Caco-2 (cell line): ENCODE results near the gene SLC17A9. TPM values are rescaled to one million over a fixed set of nuclear protein-coding genes. Genes with fewer than 3 reads are reported as not detected.

ENCODE experiments used
- BruUV-seq: library from RNA; stranded (reverse); fragments of 400-500 nt; replicated peaks from 2 replicates; lab custom pipeline; 2021; lab: Mats Ljungman, UMichigan
- CTCF ChIA-PET: fragments of 300-600 bp; sonication (Branson Sonifier 250); formaldehyde crosslinking; loops from one replicate; lab custom pipeline; 2022; ENCODE audit warnings: antibody characterized with exemption; lab: Charles Lee
- POLR2A ChIA-PET: fragments of 300-600 bp; sonication (Branson Sonifier 250); formaldehyde crosslinking; loops from one replicate; lab custom pipeline; 2022; ENCODE audit warnings: antibody characterized with exemption; lab: Charles Lee
- DNase-seq, 2 experiments: peaks; one replicate each; pipeline versions ENCODE4 v3.0.0 to v3.0.0-alpha.2; 2020 to 2022
- H3K27me3 ChIP-seq: replicated peaks from 2 replicates; pipeline ENCODE4 v1.6.0; 2011; ENCODE audit warnings: low read length; ENCODE audit not compliant: control insufficient read depth, insufficient read depth
- H3K36me3 ChIP-seq: 2 replicates; pipeline ENCODE4 v1.5.1; 2011; ENCODE audit warnings: low read length; ENCODE audit not compliant: control insufficient read depth, insufficient read depth
- H3K4me1 ChIP-seq: fragments of 250-450 bp; sonication (Bioruptor Pico); 2 replicates; pipeline ENCODE4 v1.5.1; 2020; ENCODE audit warnings: mild to moderate bottlenecking
- H3K4me3 ChIP-seq: 2 replicates; pipeline ENCODE4 v1.5.1; 2011; ENCODE audit warnings: low read depth, mild to moderate bottlenecking, control low read depth, low read length
- H3K9me3 ChIP-seq: fragments of 250-450 bp; sonication (Bioruptor Pico); 2 replicates; pipeline ENCODE4 v1.5.1; 2020; ENCODE audit warnings: mild to moderate bottlenecking, moderate library complexity
- H3K27ac Mint-ChIP-seq: one replicate; pipeline ENCODE4 v1.8.0; 2022; ENCODE audit warnings: mixed read lengths; ENCODE audit not compliant: unreplicated experiment
- H3K27me3 Mint-ChIP-seq: one replicate; pipeline ENCODE4 v1.8.0; 2022; ENCODE audit warnings: mixed read lengths; ENCODE audit not compliant: insufficient read depth, unreplicated experiment
- H3K36me3 Mint-ChIP-seq: one replicate; pipeline ENCODE4 v1.8.0; 2022; ENCODE audit warnings: mild to moderate bottlenecking, mixed read lengths; ENCODE audit not compliant: insufficient read depth, unreplicated experiment
- H3K4me1 Mint-ChIP-seq: one replicate; pipeline ENCODE4 v1.8.0; 2022; ENCODE audit warnings: low read depth, mixed read lengths; ENCODE audit not compliant: unreplicated experiment
- H3K4me3 Mint-ChIP-seq: one replicate; pipeline ENCODE4 v1.8.0; 2022; ENCODE audit warnings: mild to moderate bottlenecking, moderate library complexity, mixed read lengths; ENCODE audit not compliant: unreplicated experiment
- H3K9me3 Mint-ChIP-seq: one replicate; pipeline ENCODE4 v1.8.0; 2022; ENCODE audit warnings: mixed read lengths; ENCODE audit not compliant: unreplicated experiment
- CTCF ChIP-seq, 2 experiments: fragments of 200-600 bp in 1 of 2; IDR thresholded peaks; 1 replicate in 1 of 2; 2 replicates in 1 of 2; pipeline versions ENCODE4 v1.5.1 to v1.8.0; 2011 to 2022; ENCODE audit warnings: antibody characterized with exemption in 1 of 2, control low read depth in 1 of 2, inconsistent platforms in 1 of 2, low read depth in 1 of 2, low read length in 1 of 2, mild to moderate bottlenecking in 1 of 2, moderate library complexity in 1 of 2; ENCODE audit not compliant: insufficient read depth in 1 of 2, severe bottlenecking in 1 of 2, unreplicated experiment in 1 of 2
- intact Hi-C: fragments of 100-400 bp; cut with micrococcal nuclease; formaldehyde crosslinking; loops from one replicate; pipeline ENCODE4 v1.10.0; 2022; ENCODE audit not compliant: unreplicated experiment
- total RNA-seq: library from RNA; stranded (reverse); gene quantifications from 2 replicates; pipeline ENCODE4 v1.2.3, GENCODE V29; 2022

The SLC17A9 gene
- total RNA-seq, 1 experiment from 2014 or later: 64.7 TPM

- no peak overlapping the region for H3K27ac Mint-ChIP-seq
- ChIA-PET CTCF (interaction anchor here (0.8 kb wide), 2 partner anchors 9 to 46 kb away, joined by 3 read pairs; no protein-coding TSS in a partner anchor), POLR2A (no interaction called here)
- no peak overlapping the region for H3K4me3 Mint-ChIP-seq
- no peaks in the 10 kb centered on the region for H3K9me3 Mint-ChIP-seq
- Histone ChIP-seq H3K4me3 (no peak overlapping the region), H3K9me3 (no peaks in the 10 kb centered on the region), H3K4me1 (no peaks in the 10 kb centered on the region), H3K36me3 (peaks cover 23% of the 10 kb centered on the region), H3K27me3 (no peaks in the 10 kb centered on the region)
- H3K4me1 Mint-ChIP-seq: no peaks in the 10 kb centered on the region
- intact Hi-C loops: no loop called here
- peaks cover 52% of the 10 kb centered on the region for H3K36me3 Mint-ChIP-seq
- DNase-seq: no peak
- no peaks in the 10 kb centered on the region for H3K27me3 Mint-ChIP-seq
- no peak for TF ChIP-seq CTCF (IDR thresholded peaks at IDR 0.05; ENCODE audit: insufficient read depth in 1 of 2, low read depth in 1 of 2, low read length in 1 of 2, severe bottlenecking in 1 of 2, unreplicated experiment in 1 of 2)
- no TSS peak for BruUV-seq
Observed at GRCh38 chr20:62962891-62963613, 10.5 kb downstream of the SLC17A9 start.

GRCh38 chr20:62963614-62964397 is 11.3 kb downstream of the SLC17A9 start:
- H3K4me3 ChIP-seq: no peak overlapping the region
- peaks cover 19% of the 10 kb centered on the region for H3K36me3 ChIP-seq
- ChIA-PET CTCF (interaction anchor here (0.8 to 1.2 kb wide), 2 partner anchors 9 to 45 kb away, joined by 3 to 5 read pairs; no protein-coding TSS in a partner anchor), POLR2A (no interaction called here)
- H3K27ac Mint-ChIP-seq: no peak overlapping the region
- no peaks in the 10 kb centered on the region for H3K9me3 Mint-ChIP-seq
- BruUV-seq: no TSS peak
- intact Hi-C loops: no loop called here
- H3K9me3 ChIP-seq: no peaks in the 10 kb centered on the region
- H3K36me3 Mint-ChIP-seq: peaks cover 44% of the 10 kb centered on the region
- no peaks in the 10 kb centered on the region for H3K27me3 ChIP-seq
- H3K4me3 Mint-ChIP-seq: no peak overlapping the region
- H3K4me1 ChIP-seq: no peaks in the 10 kb centered on the region
- H3K4me1 Mint-ChIP-seq: no peaks in the 10 kb centered on the region
- no peak for TF ChIP-seq CTCF (IDR thresholded peaks at IDR 0.05; ENCODE audit: insufficient read depth in 1 of 2, low read depth in 1 of 2, low read length in 1 of 2, severe bottlenecking in 1 of 2, unreplicated experiment in 1 of 2)
- no peaks in the 10 kb centered on the region for H3K27me3 Mint-ChIP-seq
- no peak for DNase-seq

GRCh38 chr20:62964700-62965099 is 12.2 kb downstream of the SLC17A9 start:
- POLR2A ChIA-PET: interaction anchor here (0.6 kb wide), 1 partner anchor 579 kb away, joined by 4 read pairs; no protein-coding TSS in a partner anchor
- intact Hi-C loops: no loop called here
- BruUV-seq: no TSS peak
- CTCF ChIA-PET: interaction anchor here (1.2 kb wide), 1 partner anchor 8 kb away, joined by 5 read pairs; no protein-coding TSS in a partner anchor
- TF ChIP-seq CTCF (IDR thresholded peaks at IDR 0.05; ENCODE audit: insufficient read depth in 1 of 2, low read depth in 1 of 2, low read length in 1 of 2, severe bottlenecking in 1 of 2, unreplicated experiment in 1 of 2): no peak
- no peaks in the 10 kb centered on the region for H3K27me3 ChIP-seq
- Mint-ChIP-seq H3K4me3 (no peak overlapping the region), H3K9me3 (no peaks in the 10 kb centered on the region), H3K27me3 (no peaks in the 10 kb centered on the region), H3K27ac (no peak overlapping the region), H3K4me1 (no peaks in the 10 kb centered on the region), H3K36me3 (peaks cover 43% of the 10 kb centered on the region)
- DNase-seq: no peak
- no peaks in the 10 kb centered on the region for H3K9me3 ChIP-seq
- peaks cover 18% of the 10 kb centered on the region for H3K36me3 ChIP-seq
- H3K4me3 ChIP-seq: no peak overlapping the region
- H3K4me1 ChIP-seq: no peaks in the 10 kb centered on the region
